ENCODE measurements around the gene PPP2R2D. TPM values are rescaled to one million over a fixed set of nuclear protein-coding genes. Genes with fewer than 3 reads are reported as not detected.

The PPP2R2D gene
- total RNA-seq, 2 donors from 2014 or later: 35.5 to 37.5 TPM

GRCh38 chr10:131907679-131908078 is 6.9 kb downstream of the PPP2R2D start:
- Mint-ChIP-seq H3K4me3 (no peak overlapping the region), H3K36me3 (ENCODE audit: low read depth) (peaks cover 41% of the 10 kb centered on the region), H3K4me1 (peaks cover 37% of the 10 kb centered on the region), H3K27me3 (ENCODE audit: insufficient read depth) (no peaks in the 10 kb centered on the region), H3K27ac (peak overlapping the region; percentile 11), H3K9me3 (peaks cover 3% of the 10 kb centered on the region)
- Histone ChIP-seq H3K4me3 (ENCODE audit: low read length) (peak overlapping the region; percentile 53), H3K27me3 (ENCODE audit: control insufficient read depth, insufficient read depth, low read length, poor library complexity, severe bottlenecking) (no peaks in the 10 kb centered on the region), H3K9ac (ENCODE audit: extremely low read depth, low read length, poor library complexity, severe bottlenecking) (no peak overlapping the region), H3K27ac (ENCODE audit: low read depth, low read length) (no peak overlapping the region), H3K9me3 (ENCODE audit: control insufficient read depth, low read length) (no peaks in the 10 kb centered on the region), H3K36me3 (ENCODE audit: control insufficient read depth, insufficient read depth, low read length) (peaks cover 54% of the 10 kb centered on the region), H3K4me1 (ENCODE audit: control insufficient read depth, insufficient read depth, low read length) (peaks cover 2% of the 10 kb centered on the region)
- DNase-seq: no peak
- 90 to 93% methylated on average over 4 to 7 of the region's 8 CpGs for WGBS, 2 experiments (ENCODE audit: insufficient coverage in 1 of 2, insufficient read length in 1 of 2)
- TF ChIP-seq CTCF (conservative IDR thresholded peaks at IDR 0.05): no peak

GRCh38 chr10:131908151-131908550 is 7.3 kb downstream of the PPP2R2D start:
- Mint-ChIP-seq H3K36me3 (ENCODE audit: low read depth) (peaks cover 43% of the 10 kb centered on the region), H3K27ac (peak overlapping the region; percentile 11), H3K9me3 (peaks cover 3% of the 10 kb centered on the region), H3K4me3 (no peak overlapping the region), H3K4me1 (peaks cover 37% of the 10 kb centered on the region), H3K27me3 (ENCODE audit: insufficient read depth) (no peaks in the 10 kb centered on the region)
- no peak for DNase-seq
- peaks cover 53% of the 10 kb centered on the region for H3K36me3 ChIP-seq (ENCODE audit: control insufficient read depth, insufficient read depth, low read length)
- no peaks in the 10 kb centered on the region for H3K9me3 ChIP-seq (ENCODE audit: control insufficient read depth, low read length)
- no peak overlapping the region for H3K27ac ChIP-seq (ENCODE audit: low read depth, low read length)
- H3K27me3 ChIP-seq (ENCODE audit: control insufficient read depth, insufficient read depth, low read length, poor library complexity, severe bottlenecking): no peaks in the 10 kb centered on the region
- peaks cover 2% of the 10 kb centered on the region for H3K4me1 ChIP-seq (ENCODE audit: control insufficient read depth, insufficient read depth, low read length)
- H3K4me3 ChIP-seq (ENCODE audit: low read length): peak overlapping the region; percentile 53
- H3K9ac ChIP-seq (ENCODE audit: extremely low read depth, low read length, poor library complexity, severe bottlenecking): no peak overlapping the region
- TF ChIP-seq CTCF (conservative IDR thresholded peaks at IDR 0.05): no peak
- 93 to 94% methylated on average over 4 to 5 of the region's 5 CpGs for WGBS, 2 experiments (ENCODE audit: insufficient coverage in 1 of 2, insufficient read length in 1 of 2)

- H3K4me1 Mint-ChIP-seq: peaks cover 33% of the 10 kb centered on the region
- WGBS, 2 experiments (ENCODE audit: insufficient coverage in 1 of 2, insufficient read length in 1 of 2): 86 to 88% methylated on average over 5 to 7 of the region's 8 CpGs
These were observed 8.4 kb downstream of the PPP2R2D start for GRCh38 chr10:131909014-131909808.

More at GRCh38 chr10:131909014-131909808, 8.4 kb downstream of the PPP2R2D start:
- Histone ChIP-seq H3K9ac (ENCODE audit: extremely low read depth, low read length, poor library complexity, severe bottlenecking) (no peak overlapping the region), H3K9me3 (ENCODE audit: control insufficient read depth, low read length) (no peaks in the 10 kb centered on the region), H3K4me3 (ENCODE audit: low read length) (no peak overlapping the region), H3K36me3 (ENCODE audit: control insufficient read depth, insufficient read depth, low read length) (peaks cover 55% of the 10 kb centered on the region), H3K4me1 (ENCODE audit: control insufficient read depth, insufficient read depth, low read length) (peaks cover 2% of the 10 kb centered on the region), H3K27me3 (ENCODE audit: control insufficient read depth, insufficient read depth, low read length, poor library complexity, severe bottlenecking) (no peaks in the 10 kb centered on the region), H3K27ac (ENCODE audit: low read depth, low read length) (no peak overlapping the region)
- Mint-ChIP-seq H3K9me3 (peaks cover 3% of the 10 kb centered on the region), H3K36me3 (ENCODE audit: low read depth) (peaks cover 48% of the 10 kb centered on the region), H3K4me3 (no peak overlapping the region), H3K27ac (peak overlapping the region; percentile 48), H3K27me3 (ENCODE audit: insufficient read depth) (no peaks in the 10 kb centered on the region)
- no peak for DNase-seq
- TF ChIP-seq CTCF (conservative IDR thresholded peaks at IDR 0.05): no peak

All from endodermal cell (in vitro differentiated cells).